GF-D8 (cell line): ENCODE results near the gene SLC26A6.
A peak's percentile ranks its signal among the peaks of the same experiment; 100 is the strongest.

Source experiments
- DNase-seq: peaks from one replicate; lab custom pipeline; 2025; lab: John Stamatoyannopoulos, UW

Gene SLC26A6

GRCh38 chr3:48631516-48632448 is 3.5 kb downstream of the SLC26A6 start:
- no peak for DNase-seq

- DNase-seq: no peak
Observed at GRCh38 chr3:48630833-48631232, 4.4 kb downstream of the SLC26A6 start.

DNA sequence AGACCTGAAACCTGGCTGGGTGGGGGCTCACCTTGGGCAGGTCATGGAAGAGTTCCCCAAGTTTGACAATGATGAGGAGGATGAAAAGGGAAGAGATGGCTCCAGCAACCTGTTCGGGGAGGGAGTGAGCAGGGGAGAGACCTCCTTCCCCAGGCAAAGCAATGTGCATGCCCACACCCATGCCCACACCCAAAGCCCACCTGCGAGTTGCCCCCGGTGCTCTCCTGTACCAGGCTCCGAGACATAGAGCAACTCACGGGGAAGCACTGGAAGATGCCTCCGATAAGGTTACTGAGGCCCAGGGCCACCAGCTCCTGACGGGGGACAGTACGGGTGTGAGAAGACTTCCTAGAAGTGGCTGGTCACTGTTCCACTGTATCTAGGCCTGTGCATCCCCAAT is 4.9 kb downstream of the SLC26A6 start:
- DNase-seq: no peak

DNA sequence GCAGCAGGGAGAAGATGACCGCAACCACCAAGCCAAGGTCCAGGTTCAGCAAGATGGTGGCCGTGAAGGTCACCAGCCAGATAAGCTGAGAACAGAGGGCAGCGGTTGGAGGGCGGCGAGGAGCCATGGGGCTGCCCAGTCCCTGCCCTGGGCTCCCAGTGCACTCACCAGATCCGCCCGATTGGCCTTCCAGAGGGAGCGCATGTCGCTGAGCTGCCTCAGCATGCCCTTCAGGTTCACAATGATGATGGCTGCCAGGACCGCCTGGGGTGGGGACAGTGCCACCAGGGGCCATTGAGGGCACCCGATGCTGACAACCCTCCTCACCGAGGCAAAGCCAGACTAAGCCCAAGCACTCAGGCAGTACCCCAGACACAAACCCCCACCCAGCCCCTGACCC is 5.4 kb downstream of the SLC26A6 start:
- DNase-seq: no peak

DNA sequence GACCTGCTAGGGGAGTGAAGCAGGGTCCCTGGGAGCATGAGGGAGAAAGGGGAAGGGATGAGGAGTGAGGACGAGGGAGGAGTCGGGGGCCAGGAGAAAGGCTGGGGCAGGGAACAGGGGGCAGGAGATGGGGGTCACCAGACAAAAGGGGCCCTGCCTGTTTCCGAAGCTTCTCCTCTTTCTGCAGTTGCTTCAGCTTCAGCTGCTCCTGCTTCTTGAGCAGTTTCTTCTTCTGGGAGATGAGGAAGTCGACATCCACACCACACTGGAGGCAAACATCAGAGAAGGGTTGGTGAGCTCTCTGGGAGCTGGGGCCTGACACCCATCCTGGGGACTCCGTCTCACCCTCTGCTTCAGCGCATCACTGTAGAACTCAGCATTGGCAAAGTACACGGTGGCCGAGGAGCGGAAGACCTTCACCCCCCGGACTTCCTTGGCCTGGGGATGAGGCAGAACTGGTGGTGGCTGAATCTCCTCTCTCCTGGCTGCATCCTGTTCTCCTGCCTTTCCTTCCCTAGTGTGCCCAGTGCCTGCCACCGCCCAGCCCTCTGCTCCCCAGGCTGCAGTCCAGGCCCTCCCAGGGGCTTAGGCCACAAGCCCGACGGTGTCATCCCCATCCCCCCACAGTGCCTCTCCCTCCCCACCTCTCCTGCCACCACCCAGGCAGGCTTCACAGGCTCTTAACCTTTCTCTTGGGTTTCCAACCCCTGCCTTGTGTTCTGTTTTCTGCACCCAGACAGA is 6.8 kb downstream of the SLC26A6 start:
- no peak for DNase-seq

DNA sequence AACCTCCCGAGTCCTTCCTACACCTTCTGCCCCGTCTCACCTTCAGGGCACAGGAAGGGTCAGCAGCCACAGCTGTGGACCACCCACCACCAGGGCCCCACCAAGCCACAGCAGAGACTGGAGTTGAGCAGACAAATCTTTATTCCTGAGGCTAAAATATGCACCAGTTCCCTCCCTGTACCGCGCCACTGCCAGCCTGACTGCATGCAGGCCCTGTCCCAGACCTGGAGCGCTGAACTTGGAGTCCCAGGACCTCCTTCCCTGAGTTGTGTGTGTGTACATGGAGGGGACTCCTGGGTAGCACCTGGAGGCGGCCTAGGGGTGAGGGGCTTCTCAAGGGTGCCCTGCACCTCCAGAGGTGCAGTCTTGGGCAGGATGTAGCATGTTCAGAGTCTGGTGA is 9.7 kb downstream of the SLC26A6 start:
- DNase-seq: no peak

DNA sequence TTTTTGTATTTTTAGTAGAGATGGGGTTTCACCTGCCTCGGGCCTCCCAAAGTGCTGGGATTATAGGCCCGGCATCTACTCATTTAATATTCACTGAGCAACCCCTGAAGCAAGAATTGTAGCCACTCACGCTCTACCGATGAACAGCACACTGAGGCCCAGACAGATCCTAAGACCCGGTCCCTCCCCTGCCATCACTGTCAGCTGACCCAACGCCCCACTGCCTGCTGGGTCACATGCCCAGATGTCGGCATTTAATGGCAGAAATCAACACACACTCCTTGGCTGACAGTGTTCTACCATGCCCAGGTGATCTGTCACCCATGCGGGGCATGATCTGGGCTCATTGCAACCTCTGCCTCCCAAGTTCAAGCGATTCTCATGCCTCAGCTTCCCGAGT is 10.5 kb downstream of the SLC26A6 start:
- DNase-seq: no peak

- DNase-seq: no peak
Observed at GRCh38 chr3:48623851-48624547, 11.3 kb downstream of the SLC26A6 start.

GRCh38 chr3:48621461-48621869 is 13.8 kb downstream of the SLC26A6 start, which contains the start of gene TMEM89:
TSS of gene TMEM89 (minus strand) at chr3:48621769. CDS start at chr3:48621756, 13 bp downstream.
- no peak for DNase-seq

DNA sequence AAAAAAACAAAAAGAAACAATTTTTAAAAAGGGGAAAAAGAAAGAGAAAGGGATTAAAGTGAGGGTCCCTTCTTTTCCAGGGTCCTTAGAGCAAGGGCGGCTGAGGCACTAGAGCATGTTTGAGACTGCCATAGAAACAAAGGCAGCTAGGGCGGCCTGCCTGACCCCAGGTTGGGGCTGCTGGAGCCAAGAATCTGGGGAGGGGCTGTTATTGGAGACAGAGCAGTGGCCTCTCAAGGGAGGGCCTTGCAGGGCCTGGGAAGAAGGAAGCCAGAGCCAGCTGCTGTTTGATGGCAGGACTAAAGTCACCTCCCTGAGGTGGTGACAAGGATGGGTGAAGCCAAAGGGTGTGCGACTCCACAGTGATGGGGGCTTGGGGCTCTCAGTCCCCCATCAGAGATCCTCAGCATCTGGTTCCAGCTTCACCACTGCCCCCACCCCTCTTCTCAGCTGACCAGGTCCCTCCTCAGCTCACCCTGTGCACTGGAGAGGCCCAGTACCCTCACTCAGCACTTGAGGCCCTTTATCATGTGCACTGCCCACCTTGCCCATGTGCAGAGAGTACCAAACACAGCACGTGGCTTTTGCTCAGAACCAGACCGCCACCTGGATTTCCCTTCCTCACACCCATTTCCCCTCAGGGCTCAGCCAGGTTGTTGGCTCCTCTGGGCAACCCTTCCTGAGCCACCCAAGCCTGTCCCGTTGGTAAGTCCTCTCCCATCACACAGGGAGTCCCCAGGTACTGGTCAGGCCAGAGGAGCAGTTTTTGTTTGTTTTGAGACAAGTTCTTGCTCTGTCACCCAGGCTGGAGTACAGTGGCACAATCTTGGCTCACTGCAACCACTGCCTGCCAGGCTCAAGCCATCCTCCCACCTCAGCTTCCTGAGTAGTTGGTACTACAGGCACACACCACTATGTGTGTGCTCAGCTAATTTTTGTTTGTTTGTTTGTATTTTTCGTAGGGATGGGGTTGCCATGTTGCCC is 15.4 kb downstream of the SLC26A6 start:
- DNase-seq: no peak

DNA sequence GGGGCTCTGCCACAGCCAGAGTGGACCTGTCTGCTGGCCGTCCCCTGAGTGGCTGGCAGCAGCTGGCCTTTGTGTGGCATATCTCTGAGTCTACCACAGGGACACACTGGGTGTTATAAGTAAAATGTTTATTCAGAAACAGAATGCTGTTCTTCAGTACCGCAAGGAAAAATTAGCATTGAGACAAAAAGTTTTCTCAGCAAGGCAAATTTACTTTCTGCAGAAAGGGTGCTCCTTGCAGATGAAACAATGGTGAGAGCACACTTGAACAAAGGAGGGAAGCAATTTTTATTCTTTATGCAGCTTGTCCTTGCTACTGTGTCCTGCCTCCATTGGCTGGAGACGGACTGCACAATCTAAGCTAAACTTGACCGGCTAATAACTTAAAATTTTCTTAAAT is 17.7 kb downstream of the SLC26A6 start:
- DNase-seq: no peak

- DNase-seq: no peak
Observed at GRCh38 chr3:48614044-48614443, 21.2 kb downstream of the SLC26A6 start.

DNA sequence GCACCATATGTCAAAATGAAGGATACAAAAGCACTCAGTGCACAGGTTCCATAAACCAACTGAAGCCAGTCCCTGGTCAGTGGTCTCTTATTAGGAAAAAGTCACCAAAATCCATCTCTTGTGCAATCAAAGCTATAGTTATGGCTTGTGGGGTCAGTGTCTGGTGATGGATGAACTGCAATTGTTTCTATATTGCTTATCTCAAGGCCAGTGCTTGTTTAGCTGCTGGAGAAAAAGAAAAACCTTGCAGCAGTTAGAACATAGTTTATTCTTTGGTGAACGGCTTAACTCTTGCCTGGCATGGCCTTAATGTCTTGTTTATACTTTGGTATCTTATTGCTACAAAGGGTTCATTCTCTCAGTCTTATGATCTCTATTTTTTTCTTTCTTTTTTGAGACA is 23.0 kb downstream of the SLC26A6 start:
- DNase-seq: no peak

GRCh38 chr3:48609088-48610005 is 25.9 kb downstream of the SLC26A6 start, which contains the start of gene UQCRC1:
TSS of gene UQCRC1 (minus strand) at chr3:48609646. CDS start at chr3:48609620, 26 bp downstream.
- DNase-seq: peak; percentile 72

- DNase-seq: no peak
Observed at GRCh38 chr3:48607519-48607918, 27.7 kb downstream of the SLC26A6 start.

GRCh38 chr3:48601622-48601994 is 33.7 kb downstream of the SLC26A6 start:
- no peak for DNase-seq

DNA sequence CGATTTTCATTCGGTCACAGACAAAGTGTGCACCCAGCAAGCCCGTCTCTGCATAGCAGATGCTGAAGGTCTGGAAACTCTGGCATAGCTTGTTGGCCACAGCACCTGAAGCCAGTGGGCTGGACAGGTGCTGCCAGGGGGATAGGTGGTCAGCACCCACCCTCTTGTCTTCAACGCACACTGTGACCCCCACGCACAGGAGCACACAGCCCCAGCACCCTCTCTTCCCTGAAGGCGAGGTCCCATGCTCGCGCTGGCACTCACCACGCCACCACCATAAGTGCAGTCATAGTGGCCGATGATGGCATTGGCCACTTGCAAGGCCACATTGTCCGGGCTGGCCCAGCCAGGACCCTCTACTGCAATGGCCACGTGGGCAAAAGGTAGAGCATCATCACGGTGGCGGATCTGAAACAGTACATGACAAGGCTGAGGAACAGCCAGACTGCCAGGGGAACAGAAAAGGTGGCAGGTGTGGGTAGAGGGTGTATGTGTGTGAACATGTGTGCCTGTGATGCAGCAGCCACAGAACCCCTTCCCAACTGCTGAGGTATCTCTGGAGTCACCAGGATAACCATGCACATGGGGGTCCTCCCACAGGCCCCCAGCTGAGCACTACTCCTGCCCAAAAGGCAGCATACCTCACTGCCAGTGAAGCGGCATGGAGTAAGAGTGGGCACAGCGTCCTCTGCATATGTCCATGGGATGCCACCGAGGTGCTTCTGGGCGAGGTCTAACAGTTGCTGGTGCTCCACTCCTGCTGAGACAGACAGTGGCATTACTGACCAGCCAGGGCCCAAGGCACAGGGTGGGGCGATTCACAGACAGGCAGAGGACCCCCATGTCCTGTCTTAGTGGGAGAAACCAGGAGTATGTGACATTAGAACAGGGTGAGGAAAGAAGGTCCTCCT is 34.3 kb downstream of the SLC26A6 start:
- no peak for DNase-seq

DNA sequence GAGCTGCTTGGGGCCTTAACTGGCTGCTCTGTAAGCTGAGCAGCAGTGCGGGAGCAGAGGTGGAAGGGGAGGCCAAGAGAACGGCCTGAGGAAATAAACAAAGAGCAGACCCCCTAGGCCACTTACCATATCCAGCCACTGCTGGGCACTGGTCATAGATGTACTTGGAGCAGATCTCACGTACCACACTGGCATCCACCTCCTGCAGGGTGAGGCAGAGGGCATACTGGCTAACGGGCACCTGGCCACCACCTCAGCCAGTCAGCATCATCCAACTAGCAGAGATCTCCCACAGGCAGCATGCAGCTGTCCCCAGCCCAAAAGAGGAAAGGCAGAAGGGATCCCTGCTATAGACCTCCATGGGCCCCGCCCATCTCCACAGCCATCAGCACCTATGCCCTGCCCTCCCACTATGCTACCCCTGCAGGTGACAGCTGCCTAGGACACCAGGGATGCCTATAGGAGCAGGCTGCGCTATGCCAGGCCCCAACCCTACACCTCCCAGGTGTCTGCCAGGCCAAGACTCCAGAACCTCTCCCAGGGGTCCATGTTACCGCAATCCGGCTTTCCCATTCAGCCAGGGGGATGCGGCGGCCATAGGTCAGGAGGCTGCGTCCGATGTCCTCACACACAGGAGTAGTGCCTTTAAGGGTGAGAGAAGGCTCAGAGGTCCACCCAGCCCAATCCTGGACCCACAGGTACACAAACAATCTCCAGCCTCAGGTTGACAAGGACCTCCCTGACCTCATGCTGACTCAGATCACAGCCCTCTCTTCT is 35.6 kb downstream of the SLC26A6 start:
- DNase-seq: no peak
